BJ (cell line): ENCODE results near the gene ARL11. TPM values are rescaled to one million over a fixed set of nuclear protein-coding genes. Genes with fewer than 3 reads are reported as not detected.

Source experiments
- CTCF ChIA-PET: fragments of 350-600 bp; formaldehyde crosslinking; extraction: SDS; loops from one replicate; lab custom pipeline; 2021; ENCODE audit warnings: antibody characterized with exemption, inconsistent platforms; lab: Yijun Ruan, JAX
- POLR2A ChIA-PET: fragments of 300-600 bp; sonication (Branson Sonifier 250); formaldehyde crosslinking; extraction: SDS; loops from one replicate; lab custom pipeline; 2021; ENCODE audit warnings: antibody characterized with exemption; lab: Charles Lee
- DNase-seq: peaks from one replicate; pipeline ENCODE4 v3.0.0-alpha.2; 2011; ENCODE audit warnings: low read depth
- H3K27me3 ChIP-seq: 2 replicates; pipeline ENCODE4 v1.6.0; 2011; ENCODE audit warnings: low read length; ENCODE audit not compliant: control insufficient read depth, insufficient read depth
- H3K36me3 ChIP-seq: 2 replicates; pipeline ENCODE4 v1.5.1; 2011; ENCODE audit warnings: low read length; ENCODE audit not compliant: control insufficient read depth, insufficient read depth
- H3K4me3 ChIP-seq: 2 replicates; pipeline ENCODE4 v1.5.1; 2011; ENCODE audit warnings: low read depth, mild to moderate bottlenecking, control low read depth, low read length
- CTCF ChIP-seq: IDR thresholded peaks from 2 replicates; pipeline ENCODE4 v1.5.1; 2011; ENCODE audit warnings: low read depth, mild to moderate bottlenecking, control low read depth, inconsistent platforms, low read length, moderate library complexity; ENCODE audit not compliant: insufficient read depth
- polyA plus RNA-seq: library from polyadenylated mRNA; depleted of rRNA; stranded (reverse); fragments of >200 nt; gene quantifications from 2 replicates; pipeline ENCODE4 v1.2.3, GENCODE V29; 2011

ARL11 gene
- polyA plus RNA-seq, 1 experiment: not detected

GRCh38 chr13:49615836-49616675, 12.3 kb upstream of the ARL11 start:
- POLR2A ChIA-PET: no interaction called here
- CTCF ChIA-PET: interaction anchor here (1.6 to 1.7 kb wide), 2 partner anchors 9 to 20 kb away, joined by 5 to 6 read pairs; no protein-coding TSS in a partner anchor
- TF ChIP-seq CTCF: no peak
- no peak overlapping the region for H3K4me3 ChIP-seq
- H3K27me3 ChIP-seq: peaks cover 1% of the 10 kb centered on the region; the same call in 1 of the 2 replicates
- DNase-seq: no peak
- H3K36me3 ChIP-seq: no peaks in the 10 kb centered on the region

GRCh38 chr13:49616676-49617065, 11.6 kb upstream of the ARL11 start:
- POLR2A ChIA-PET: no interaction called here
- CTCF ChIA-PET: interaction anchor here (1.6 to 1.7 kb wide), 2 partner anchors 10 to 19 kb away, joined by 5 to 6 read pairs; no protein-coding TSS in a partner anchor
- Histone ChIP-seq H3K36me3 (no peaks in the 10 kb centered on the region), H3K4me3 (no peak overlapping the region), H3K27me3 (no peaks in the 10 kb centered on the region)
- DNase-seq: no peak
- no peak for TF ChIP-seq CTCF

DNA sequence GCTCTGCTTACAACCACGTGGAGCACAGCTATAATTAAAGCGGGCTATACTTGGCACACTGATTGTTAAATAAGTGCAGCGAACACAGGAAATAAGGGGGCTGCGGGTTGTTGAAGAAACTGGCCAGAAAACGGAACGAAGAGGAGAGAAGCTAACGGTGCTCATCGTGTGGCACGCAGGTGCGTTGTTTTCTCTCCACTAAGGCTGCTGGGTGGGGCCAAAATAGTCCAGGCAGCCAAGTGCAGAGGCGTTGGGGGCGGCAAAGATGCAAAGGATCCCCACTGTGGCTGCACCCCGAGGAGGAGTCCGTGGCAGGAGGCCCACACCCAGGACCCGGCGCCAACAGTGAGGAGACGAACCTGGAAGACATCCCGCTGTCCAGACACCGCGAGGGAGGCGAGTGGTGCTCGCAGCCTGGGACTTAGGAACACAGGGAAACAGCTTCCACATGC, 8.1 kb upstream of the ARL11 start:
- no peaks in the 10 kb centered on the region for H3K27me3 ChIP-seq
- TF ChIP-seq CTCF: no peak
- ChIA-PET POLR2A (no interaction called here), CTCF (interaction anchor here (1.1 to 1.6 kb wide), 2 partner anchors 9 to 13 kb away, joined by 3 read pairs; no protein-coding TSS in a partner anchor)
- peak overlapping the region; percentile 44 for H3K4me3 ChIP-seq
- no peak for DNase-seq
- H3K36me3 ChIP-seq: no peaks in the 10 kb centered on the region

DNA sequence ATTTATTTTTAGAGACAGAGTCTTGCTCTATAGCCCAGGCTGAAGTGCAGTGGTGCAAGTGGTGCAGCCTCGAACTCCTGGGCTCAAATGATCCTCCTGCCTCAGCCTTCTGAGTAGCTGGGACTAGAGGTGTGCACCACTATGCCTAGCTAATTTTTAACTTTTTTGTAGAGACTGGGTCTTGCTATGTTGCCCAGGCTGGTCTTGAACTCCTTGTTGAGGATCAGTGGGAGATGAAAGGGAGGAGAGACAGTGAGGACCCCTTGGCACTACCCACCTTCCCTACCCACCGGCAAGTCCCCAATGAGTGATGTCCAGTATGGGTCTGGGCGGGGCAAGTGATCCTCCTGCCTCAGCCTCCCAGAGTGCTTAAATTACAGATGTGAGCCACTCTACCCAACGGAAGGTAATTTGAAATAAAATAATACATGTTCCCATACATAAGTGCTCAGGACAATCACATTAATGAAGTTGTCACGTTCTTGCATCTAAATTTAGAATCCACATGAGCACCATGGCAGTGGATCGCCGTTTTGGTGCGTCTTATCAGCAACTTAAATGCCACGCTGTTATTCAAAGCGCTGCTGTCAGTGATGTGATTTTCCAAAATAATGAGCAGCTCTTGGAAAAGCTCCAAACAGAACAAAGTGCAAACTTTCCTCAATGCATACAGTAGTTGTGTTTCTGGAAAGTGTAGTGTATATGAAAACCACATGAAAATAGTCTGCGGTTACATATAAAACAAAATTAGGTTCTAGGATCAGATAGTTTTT, 5.9 kb upstream of the ARL11 start:
- DNase-seq: no peak
- CTCF ChIA-PET: interaction anchor here (1.2 kb wide), 1 partner anchor 11 kb away, joined by 3 read pairs; no protein-coding TSS in a partner anchor
- no peak for TF ChIP-seq CTCF
- no peaks in the 10 kb centered on the region for H3K36me3 ChIP-seq
- H3K4me3 ChIP-seq: no peak overlapping the region
- no peaks in the 10 kb centered on the region for H3K27me3 ChIP-seq
- POLR2A ChIA-PET: no interaction called here

DNA sequence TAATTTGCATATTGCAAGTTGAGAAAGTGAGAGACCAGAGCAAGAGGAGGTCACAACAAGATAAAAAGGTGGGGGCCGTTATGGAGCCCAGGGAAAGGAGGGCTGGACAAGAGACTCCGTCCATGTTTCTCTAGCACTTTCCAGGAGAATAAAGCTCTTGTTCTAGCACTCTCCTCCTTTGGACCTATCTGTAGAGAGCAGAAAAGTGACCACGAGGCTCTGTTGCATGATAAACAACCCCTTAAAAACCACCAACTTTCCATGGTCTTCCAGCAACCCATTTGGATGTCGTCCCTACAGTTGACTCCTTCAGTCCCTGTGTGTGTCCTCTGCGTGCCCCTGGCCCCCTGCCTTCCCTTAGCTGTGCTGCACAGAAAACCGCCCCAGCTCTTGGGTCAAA, 4.1 kb upstream of the ARL11 start:
- TF ChIP-seq CTCF: no peak
- CTCF ChIA-PET: interaction anchor here (0.6 to 1.0 kb wide), 3 partner anchors 9 to 224 kb away, joined by 3 read pairs; no protein-coding TSS in a partner anchor
- Histone ChIP-seq H3K36me3 (no peaks in the 10 kb centered on the region), H3K4me3 (no peak overlapping the region), H3K27me3 (no peaks in the 10 kb centered on the region)
- POLR2A ChIA-PET: no interaction called here
- DNase-seq: no peak
